ENCODE measurements around the gene ABLIM3. TPM values are rescaled to one million over a fixed set of nuclear protein-coding genes. Genes with fewer than 3 reads are reported as not detected.
A peak's percentile ranks its signal among the peaks of the same experiment; 100 is the strongest.

ABLIM3 gene
- total and polyA plus RNA-seq, 9 donors, result 1.7 to 26.4 (median 6.2) TPM

- Histone ChIP-seq H3K36me3 (no peaks in the 10 kb centered on the region), H3K4me1 (ENCODE audit: insufficient read depth) (no peaks in the 10 kb centered on the region), H3K9me3 (no peaks in the 10 kb centered on the region), H3K4me3 (no peak overlapping the region), H3K27me3 (no peaks in the 10 kb centered on the region), H3K27ac (no peak overlapping the region)
- no peak for TF ChIP-seq POLR2A (IDR thresholded peaks at IDR 0.05)
- no peak for DNase-seq
- WGBS, 3 donors, result 83 to 94% (median 87%) methylated on average over 6 of the region's 6 CpGs
- intact Hi-C loops (cut with DNase I), result no loop called here
These were observed 31.6 kb downstream of the ABLIM3 start for GRCh38 chr5:149172709-149173505.

- 87 to 95% (median 93%) methylated on average over 3 of the region's 3 CpGs for WGBS, 3 donors
- DNase-seq, result no peak
- no peak overlapping the region for H3K4me3 ChIP-seq
- H3K9me3 ChIP-seq, result no peaks in the 10 kb centered on the region
- no peak overlapping the region for H3K27ac ChIP-seq
- intact Hi-C loops (cut with DNase I), result no loop called here
- no peaks in the 10 kb centered on the region for H3K27me3 ChIP-seq
- no peaks in the 10 kb centered on the region for H3K36me3 ChIP-seq
- no peaks in the 10 kb centered on the region for H3K4me1 ChIP-seq (ENCODE audit: insufficient read depth)
- no peak for TF ChIP-seq POLR2A (IDR thresholded peaks at IDR 0.05)
- no peak for TF ChIP-seq CTCF (IDR thresholded peaks at IDR 0.05)
- no peak for TF ChIP-seq EP300 (IDR thresholded peaks at IDR 0.05)
These were observed 33.5 kb downstream of the ABLIM3 start for GRCh38 chr5:149174847-149175234.

- WGBS, 3 donors, result 22 to 33% (median 23%) methylated on average over 12 of the region's 12 CpGs
- no peaks in the 10 kb centered on the region for H3K27me3 ChIP-seq
- H3K27ac ChIP-seq, result no peak overlapping the region
- no peaks in the 10 kb centered on the region for H3K9me3 ChIP-seq
- intact Hi-C loops (cut with DNase I), result no loop called here
- no peak for TF ChIP-seq POLR2A (IDR thresholded peaks at IDR 0.05)
- no peak for TF ChIP-seq CTCF (IDR thresholded peaks at IDR 0.05)
- TF ChIP-seq EP300 (IDR thresholded peaks at IDR 0.05), result no peak
- H3K4me1 ChIP-seq (ENCODE audit: insufficient read depth), result no peaks in the 10 kb centered on the region
- no peak overlapping the region for H3K4me3 ChIP-seq
- H3K36me3 ChIP-seq, result no peaks in the 10 kb centered on the region
- peak in 3 of 5 donors; percentile 20 to 62 (median 33) for DNase-seq
These were observed 34.2 kb downstream of the ABLIM3 start for GRCh38 chr5:149175346-149176105.

- intact Hi-C loops (cut with DNase I), result no loop called here
- no peaks in the 10 kb centered on the region for H3K4me1 ChIP-seq (ENCODE audit: insufficient read depth)
These were observed 36.1 kb downstream of the ABLIM3 start for GRCh38 chr5:149177339-149177843.

More at GRCh38 chr5:149177339-149177843, 36.1 kb downstream of the ABLIM3 start:
- DNase-seq, result no peak
- no peaks in the 10 kb centered on the region for H3K36me3 ChIP-seq
- H3K27me3 ChIP-seq, result no peaks in the 10 kb centered on the region
- H3K9me3 ChIP-seq, result no peaks in the 10 kb centered on the region
- TF ChIP-seq POLR2A (IDR thresholded peaks at IDR 0.05) (no peak), CTCF (IDR thresholded peaks at IDR 0.05) (no peak)
- H3K27ac ChIP-seq, result no peak overlapping the region
- H3K4me3 ChIP-seq, result no peak overlapping the region
